HK-2 (cell line): ENCODE data around the gene SUGCT.

ENCODE experiments used
- DNase-seq: peaks from one replicate; pipeline ENCODE4 v3.0.0-alpha.2; 2018; ENCODE audit not compliant: unreplicated experiment

The SUGCT gene

GRCh38 chr7:40470091-40470592, 335.3 kb downstream of the SUGCT start:
- no peak for DNase-seq

- no peak for DNase-seq
Observed at GRCh38 chr7:40470817-40471216, 336.0 kb downstream of the SUGCT start.

GRCh38 chr7:40471891-40472290, 337.1 kb downstream of the SUGCT start:
- no peak for DNase-seq

- DNase-seq = no peak
Observed at GRCh38 chr7:40474790-40475680, 340.2 kb downstream of the SUGCT start.

GRCh38 chr7:40475681-40475982, 340.8 kb downstream of the SUGCT start:
- DNase-seq = no peak

- no peak for DNase-seq
Observed at GRCh38 chr7:40477094-40477493, 342.3 kb downstream of the SUGCT start.

GRCh38 chr7:40482845-40483244, 348.0 kb downstream of the SUGCT start:
- no peak for DNase-seq

GRCh38 chr7:40483630-40484029, 348.8 kb downstream of the SUGCT start:
- DNase-seq = no peak

- DNase-seq = no peak
Observed at GRCh38 chr7:40489844-40490602, 355.2 kb downstream of the SUGCT start.

GRCh38 chr7:40490603-40490924, 355.8 kb downstream of the SUGCT start:
- DNase-seq = no peak

GRCh38 chr7:40492946-40493345, 358.1 kb downstream of the SUGCT start:
- no peak for DNase-seq

- DNase-seq = no peak
Observed at GRCh38 chr7:40493609-40494051, 358.8 kb downstream of the SUGCT start.

GRCh38 chr7:40498924-40499510, 364.2 kb downstream of the SUGCT start:
- no peak for DNase-seq

GRCh38 chr7:40499718-40500117, 364.9 kb downstream of the SUGCT start:
- DNase-seq = no peak

- no peak for DNase-seq
Observed at GRCh38 chr7:40500219-40500618, 365.4 kb downstream of the SUGCT start.

GRCh38 chr7:40502359-40502758, 367.6 kb downstream of the SUGCT start:
- no peak for DNase-seq

- no peak for DNase-seq
Observed at GRCh38 chr7:40506158-40506557, 371.4 kb downstream of the SUGCT start.

- no peak for DNase-seq
Observed at GRCh38 chr7:40507166-40507565, 372.4 kb downstream of the SUGCT start.

GRCh38 chr7:40509287-40509996, 374.6 kb downstream of the SUGCT start:
- DNase-seq = no peak

GRCh38 chr7:40516376-40516775, 381.6 kb downstream of the SUGCT start:
- DNase-seq = no peak

GRCh38 chr7:40519009-40519408, 384.2 kb downstream of the SUGCT start:
- DNase-seq = no peak
